ENCODE results near the gene ILDR1. TPM values are rescaled to one million over a fixed set of nuclear protein-coding genes. Genes with fewer than 3 reads are reported as not detected.

ILDR1 gene
- total RNA-seq, 3 donors from 2014 or later (not counting 1 experiment from before 2014, with no cell fraction given), result 0.28 TPM; not detected in 2

DNA sequence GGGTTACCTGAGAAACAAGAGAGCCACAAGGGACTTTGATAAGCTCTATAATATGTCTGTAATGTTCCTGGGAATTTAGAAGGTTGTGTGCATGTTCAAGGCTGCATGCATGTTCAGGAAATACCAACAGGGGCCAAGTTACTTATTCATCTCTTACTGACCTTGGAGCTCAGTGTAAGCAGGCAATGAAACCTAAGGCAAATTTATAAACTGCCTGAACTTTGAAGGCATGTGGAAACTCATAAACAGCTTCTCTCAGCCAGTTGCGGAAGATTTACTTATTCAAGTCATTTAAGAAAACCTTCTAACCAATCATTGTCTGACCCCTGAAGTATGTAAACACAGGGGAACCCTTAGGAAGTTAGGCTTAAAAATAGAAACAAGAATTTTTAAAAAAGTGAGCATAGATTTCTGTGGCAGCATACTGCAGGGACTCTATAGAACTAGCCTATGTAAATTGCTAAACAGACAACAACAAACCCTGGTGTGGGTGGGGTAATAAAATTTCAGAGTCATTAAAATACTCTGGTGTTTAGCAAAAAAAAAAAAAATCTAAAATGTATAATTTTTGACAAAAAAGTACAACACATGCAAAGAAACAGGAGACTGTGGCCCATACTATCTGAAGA lies 70.6 kb downstream of the ILDR1 start:
- Histone ChIP-seq H3K9me3 (ENCODE audit: control insufficient read depth, insufficient read depth, low read length) (peaks cover 3% of the 10 kb centered on the region), H3K4me1 (ENCODE audit: control insufficient read depth, insufficient read depth, low read length) (no peaks in the 10 kb centered on the region), H3K27ac (ENCODE audit: low read length) (no peak overlapping the region), H3K36me3 (ENCODE audit: control insufficient read depth, insufficient read depth, low read length) (no peaks in the 10 kb centered on the region), H3K27me3 (ENCODE audit: control insufficient read depth, insufficient read depth, low read length) (no peaks in the 10 kb centered on the region), H3K4me3 (ENCODE audit: low read length) (no peak overlapping the region)
- Mint-ChIP-seq H3K27ac (no peak overlapping the region), H3K27me3 (ENCODE audit: low read depth in 2 of 2) (peaks cover 0 to 7% of the 10 kb centered on the region in 2 donors), H3K4me1 (no peaks in the 10 kb centered on the region), H3K4me3 (no peak overlapping the region), H3K9me3 (peaks cover 6 to 8% of the 10 kb centered on the region in 2 donors), H3K36me3 (peaks cover 18% of the 10 kb centered on the region)
- ATAC-seq (no peak), DNase-seq (no peak)
- WGBS (ENCODE audit: insufficient coverage), result 100% methylated on average over 1 of the region's 1 CpG
- intact Hi-C loops (cut with micrococcal nuclease), result no loop called here
- TF ChIP-seq, protein P1, sequence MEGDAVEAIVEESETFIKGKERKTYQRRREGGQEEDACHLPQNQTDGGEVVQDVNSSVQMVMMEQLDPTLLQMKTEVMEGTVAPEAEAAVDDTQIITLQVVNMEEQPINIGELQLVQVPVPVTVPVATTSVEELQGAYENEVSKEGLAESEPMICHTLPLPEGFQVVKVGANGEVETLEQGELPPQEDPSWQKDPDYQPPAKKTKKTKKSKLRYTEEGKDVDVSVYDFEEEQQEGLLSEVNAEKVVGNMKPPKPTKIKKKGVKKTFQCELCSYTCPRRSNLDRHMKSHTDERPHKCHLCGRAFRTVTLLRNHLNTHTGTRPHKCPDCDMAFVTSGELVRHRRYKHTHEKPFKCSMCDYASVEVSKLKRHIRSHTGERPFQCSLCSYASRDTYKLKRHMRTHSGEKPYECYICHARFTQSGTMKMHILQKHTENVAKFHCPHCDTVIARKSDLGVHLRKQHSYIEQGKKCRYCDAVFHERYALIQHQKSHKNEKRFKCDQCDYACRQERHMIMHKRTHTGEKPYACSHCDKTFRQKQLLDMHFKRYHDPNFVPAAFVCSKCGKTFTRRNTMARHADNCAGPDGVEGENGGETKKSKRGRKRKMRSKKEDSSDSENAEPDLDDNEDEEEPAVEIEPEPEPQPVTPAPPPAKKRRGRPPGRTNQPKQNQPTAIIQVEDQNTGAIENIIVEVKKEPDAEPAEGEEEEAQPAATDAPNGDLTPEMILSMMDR (IDR thresholded peaks at IDR 0.05), result no peak

DNA sequence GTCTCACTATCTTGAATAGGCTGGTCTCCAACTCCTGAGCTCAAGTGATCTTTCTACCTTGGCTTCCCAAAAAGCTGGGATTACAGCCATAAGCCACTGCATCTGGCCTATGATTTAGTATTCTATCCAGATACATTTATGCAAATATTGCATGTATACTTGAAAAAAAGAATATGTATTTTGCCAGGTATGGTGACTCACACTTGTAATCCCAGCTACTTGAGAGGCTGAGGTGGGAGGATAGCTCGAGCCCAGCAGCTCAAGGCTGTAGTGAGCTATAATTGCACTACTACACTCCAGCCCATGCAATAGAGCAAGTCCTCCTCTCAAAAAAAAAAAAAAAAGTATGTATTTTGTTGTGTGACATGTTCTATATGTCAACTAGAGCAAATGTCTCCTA lies 73.4 kb downstream of the ILDR1 start:
- H3K9me3 ChIP-seq (ENCODE audit: control insufficient read depth, insufficient read depth, low read length), result peaks cover 3% of the 10 kb centered on the region
- no peaks in the 10 kb centered on the region for H3K4me1 ChIP-seq (ENCODE audit: control insufficient read depth, insufficient read depth, low read length)
- TF ChIP-seq, protein P1 (IDR thresholded peaks at IDR 0.05), result no peak
- Mint-ChIP-seq H3K27me3 (ENCODE audit: low read depth in 2 of 2) (peaks cover 0 to 7% of the 10 kb centered on the region in 2 donors), H3K4me3 (no peak overlapping the region), H3K36me3 (peaks cover 18% of the 10 kb centered on the region), H3K27ac (no peak overlapping the region), H3K4me1 (no peaks in the 10 kb centered on the region), H3K9me3 (peaks cover 6 to 8% of the 10 kb centered on the region in 2 donors)
- no peaks in the 10 kb centered on the region for H3K36me3 ChIP-seq (ENCODE audit: control insufficient read depth, insufficient read depth, low read length)
- ATAC-seq, result no peak
- H3K4me3 ChIP-seq (ENCODE audit: low read length), result no peak overlapping the region
- intact Hi-C loops (cut with micrococcal nuclease), result no loop called here
- no peak for DNase-seq
- H3K27ac ChIP-seq (ENCODE audit: low read length), result no peak overlapping the region
- no CpG with 5 or more reads among the region's 1 CpG for WGBS (ENCODE audit: insufficient coverage)
- no peaks in the 10 kb centered on the region for H3K27me3 ChIP-seq (ENCODE audit: control insufficient read depth, insufficient read depth, low read length)

DNA sequence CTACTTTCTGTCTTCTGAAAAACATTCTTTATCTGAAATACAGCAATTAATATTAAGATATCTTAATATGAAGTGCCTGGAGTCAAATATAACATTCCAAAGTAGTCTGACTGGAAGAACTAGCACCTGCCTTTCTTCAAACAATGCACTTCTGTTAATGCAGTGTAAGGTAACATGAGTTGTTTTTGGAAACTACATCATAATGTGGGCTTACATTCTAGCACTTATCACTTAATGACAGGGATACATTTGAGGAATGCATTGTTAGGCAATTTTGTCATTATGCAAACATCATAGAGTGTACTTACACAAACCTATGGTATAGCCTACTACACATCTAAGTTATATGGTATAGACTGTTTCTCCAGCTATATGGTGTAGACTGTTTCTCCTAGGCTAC lies 78.6 kb downstream of the ILDR1 start:
- Mint-ChIP-seq H3K4me3 (no peak overlapping the region), H3K4me1 (no peaks in the 10 kb centered on the region), H3K27ac (no peak overlapping the region), H3K9me3 (no peaks in the 10 kb centered on the region), H3K27me3 (ENCODE audit: low read depth in 2 of 2) (no peaks in the 10 kb centered on the region), H3K36me3 (no peaks in the 10 kb centered on the region)
- TF ChIP-seq, protein P1 (IDR thresholded peaks at IDR 0.05), result no peak
- Histone ChIP-seq H3K27ac (ENCODE audit: low read length) (no peak overlapping the region), H3K36me3 (ENCODE audit: control insufficient read depth, insufficient read depth, low read length) (no peaks in the 10 kb centered on the region), H3K9me3 (ENCODE audit: control insufficient read depth, insufficient read depth, low read length) (no peaks in the 10 kb centered on the region), H3K4me1 (ENCODE audit: control insufficient read depth, insufficient read depth, low read length) (no peaks in the 10 kb centered on the region), H3K27me3 (ENCODE audit: control insufficient read depth, insufficient read depth, low read length) (no peaks in the 10 kb centered on the region), H3K4me3 (ENCODE audit: low read length) (no peak overlapping the region)
- intact Hi-C loops (cut with micrococcal nuclease), result no loop called here
- no peak for DNase-seq
- no peak for ATAC-seq
